Activated naive CD8-positive, alpha-beta T cell treated with anti-CD3 and anti-CD28 coated beads, Interleukin-2, amount 10 ng/mL, durations not matched to agents 7 days and 5 days (primary cell): ENCODE results near the gene ITPK1. TPM values are rescaled to one million over a fixed set of nuclear protein-coding genes. Genes with fewer than 3 reads are reported as not detected.

Source experiments
- ATAC-seq: fragments of 150-1000 bp; cut with Tn5 transposase; one replicate; pipeline ENCODE4 v1.10.0; 2021; ENCODE audit warnings: low read depth, moderate library complexity
- POLR2A ChIA-PET: fragments of 350-600 bp; sonication (Branson Sonifier 250); formaldehyde crosslinking; loops from one replicate; lab custom pipeline; 2021; ENCODE audit warnings: antibody characterized with exemption; lab: Charles Lee
- DNase-seq: peaks from one replicate; pipeline ENCODE4 v3.0.0; 2021
- H3K27ac Mint-ChIP-seq: one replicate; pipeline ENCODE4 v1.8.0; 2022; ENCODE audit warnings: mild to moderate bottlenecking, mixed read lengths
- H3K27me3 Mint-ChIP-seq: one replicate; pipeline ENCODE4 v1.8.0; 2022; ENCODE audit warnings: mild to moderate bottlenecking, moderate library complexity, mixed read lengths
- H3K36me3 Mint-ChIP-seq: one replicate; pipeline ENCODE4 v1.8.0; 2021; ENCODE audit warnings: mild to moderate bottlenecking, mixed read lengths
- H3K4me1 Mint-ChIP-seq: one replicate; pipeline ENCODE4 v1.8.0; 2021; ENCODE audit warnings: mixed read lengths
- H3K4me3 Mint-ChIP-seq: one replicate; pipeline ENCODE4 v1.8.0; 2022; ENCODE audit warnings: mild to moderate bottlenecking, moderate library complexity, mixed read lengths
- H3K9me3 Mint-ChIP-seq: one replicate; pipeline ENCODE4 v1.8.0; 2021; ENCODE audit warnings: mixed read lengths
- total RNA-seq, 2 experiments: library from RNA; stranded (reverse); gene quantifications; one replicate each; pipeline ENCODE4 v1.2.3, GENCODE V29; 2021

Gene ITPK1
- total RNA-seq, 2 experiments from 2014 or later = 89.5 to 94.1 TPM

DNA sequence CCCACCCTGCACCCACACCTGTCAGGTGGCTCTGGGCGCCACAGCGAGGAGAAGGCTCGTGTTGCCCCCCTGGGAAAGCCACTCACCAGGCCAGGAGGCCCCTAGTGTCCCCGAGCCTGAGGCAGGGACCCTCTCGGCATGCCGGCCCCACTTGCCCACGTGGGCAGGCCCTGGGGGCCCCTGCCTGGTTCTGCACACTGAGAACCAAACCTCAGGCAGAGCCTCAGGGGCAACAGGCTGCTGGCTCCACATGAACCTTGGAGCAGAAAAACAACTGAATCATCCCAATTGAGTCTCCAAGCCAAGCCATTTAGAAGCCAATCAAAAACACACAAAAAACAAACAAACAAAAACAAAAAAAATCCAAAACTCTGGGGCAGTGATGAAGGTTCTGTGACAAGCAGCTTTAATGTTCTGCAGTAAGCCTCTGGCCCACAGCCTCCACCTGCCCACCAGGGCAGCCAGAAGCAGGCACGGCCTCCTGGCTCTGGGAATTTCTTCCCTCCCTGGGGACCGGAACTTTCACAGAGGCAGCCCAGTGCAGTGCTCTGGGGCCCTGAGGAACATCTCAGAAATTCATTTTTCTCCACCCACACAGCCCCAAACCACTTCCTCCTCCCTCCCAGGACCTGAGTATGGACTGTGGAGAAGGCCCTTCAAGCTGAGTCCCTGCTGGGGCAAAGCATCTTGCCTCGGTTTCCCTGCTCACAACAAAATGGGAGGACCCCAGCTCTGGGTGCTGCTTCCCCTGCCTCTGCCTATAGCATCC lies 102.6 kb downstream of the ITPK1 start:
- no peak for DNase-seq
- Mint-ChIP-seq H3K27me3 (no peaks in the 10 kb centered on the region), H3K4me3 (peak overlapping the region; percentile 34), H3K36me3 (peaks cover 3% of the 10 kb centered on the region), H3K9me3 (no peaks in the 10 kb centered on the region), H3K27ac (peak overlapping the region; percentile 80), H3K4me1 (peaks cover 13% of the 10 kb centered on the region)
- peak; percentile 37 for ATAC-seq
- POLR2A ChIA-PET = no interaction called here

DNA sequence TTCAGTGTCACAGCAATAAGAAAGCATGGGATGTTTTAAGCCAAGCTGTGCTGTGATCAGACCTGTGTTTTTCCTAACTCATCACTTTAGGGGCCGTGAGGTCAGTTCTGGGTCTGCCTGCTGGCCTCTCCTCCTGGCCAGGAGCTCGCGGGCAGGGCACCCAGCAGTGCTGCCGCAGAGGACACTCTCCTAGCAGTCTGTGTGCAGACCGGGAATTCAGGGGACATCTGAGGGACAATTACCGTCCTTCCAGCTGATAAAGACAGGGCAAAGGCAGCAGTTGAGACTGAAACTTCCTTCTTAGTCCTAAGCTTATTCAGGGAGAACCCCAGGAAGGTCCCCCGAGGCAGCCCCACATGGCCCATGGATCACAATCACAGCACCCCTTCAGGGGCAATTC lies 103.2 kb downstream of the ITPK1 start:
- DNase-seq (no peak), ATAC-seq (no peak)
- peaks cover 15% of the 10 kb centered on the region for H3K4me1 Mint-ChIP-seq
- H3K27me3 Mint-ChIP-seq = no peaks in the 10 kb centered on the region
- peaks cover 3% of the 10 kb centered on the region for H3K36me3 Mint-ChIP-seq
- POLR2A ChIA-PET = no interaction called here
- no peak overlapping the region for H3K27ac Mint-ChIP-seq
- H3K9me3 Mint-ChIP-seq = no peaks in the 10 kb centered on the region
- no peak overlapping the region for H3K4me3 Mint-ChIP-seq

DNA sequence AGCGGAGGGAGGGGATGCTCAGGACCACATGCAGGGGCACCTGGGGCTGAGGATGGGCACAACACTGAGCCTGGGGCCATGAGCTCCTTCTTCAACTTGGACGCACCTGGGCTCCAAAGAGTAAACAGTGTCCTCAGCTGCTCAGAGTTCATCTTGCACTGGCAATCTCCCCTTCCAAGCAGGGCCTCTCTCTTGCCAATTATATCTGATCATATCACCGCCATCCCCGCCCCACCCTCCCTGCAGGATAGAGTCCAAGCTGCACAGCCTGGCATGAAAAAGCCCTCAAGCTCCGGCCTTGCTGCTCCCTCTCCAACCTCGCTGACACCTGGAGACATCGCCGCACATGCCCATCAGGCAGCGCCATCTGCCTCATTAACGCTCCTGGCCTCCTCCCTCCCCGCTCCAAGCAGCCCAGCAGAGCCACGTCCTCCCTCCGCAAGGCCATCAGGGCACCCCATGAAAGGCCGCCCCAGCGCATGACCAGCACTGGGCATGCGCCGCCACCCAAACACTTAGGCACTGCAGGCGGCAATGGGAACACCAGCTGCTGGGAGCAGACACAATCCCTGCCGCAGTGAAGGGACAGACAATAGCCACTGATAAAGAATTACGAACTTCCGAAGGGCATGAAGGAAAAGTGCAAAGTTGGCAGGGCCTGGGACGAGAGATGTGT lies 103.9 kb downstream of the ITPK1 start:
- peaks cover 3% of the 10 kb centered on the region for H3K36me3 Mint-ChIP-seq
- no peaks in the 10 kb centered on the region for H3K27me3 Mint-ChIP-seq
- ATAC-seq (no peak), DNase-seq (no peak)
- H3K9me3 Mint-ChIP-seq = no peaks in the 10 kb centered on the region
- H3K4me3 Mint-ChIP-seq = no peak overlapping the region
- peak overlapping the region; percentile 51 for H3K27ac Mint-ChIP-seq
- H3K4me1 Mint-ChIP-seq = peaks cover 15% of the 10 kb centered on the region
- POLR2A ChIA-PET = no interaction called here

DNA sequence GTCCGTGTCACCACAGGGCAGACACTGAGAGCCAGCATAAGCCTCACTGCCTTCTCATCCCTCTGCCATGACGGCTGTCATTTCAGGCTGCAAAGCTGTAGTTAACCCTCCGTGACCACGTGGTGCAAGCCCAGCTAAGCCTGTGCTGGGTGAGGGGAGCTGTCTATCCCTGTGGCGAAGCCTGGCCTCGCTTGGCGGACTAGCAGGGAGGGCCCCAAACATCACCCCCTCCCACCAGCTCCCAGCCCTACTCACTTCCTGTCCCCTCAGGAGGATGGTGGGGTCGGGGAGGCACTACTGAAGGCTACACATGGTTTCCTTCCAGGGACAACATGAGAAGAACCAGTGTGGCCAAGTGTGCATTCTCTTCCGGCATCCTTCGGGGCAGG lies 104.6 kb downstream of the ITPK1 start:
- Mint-ChIP-seq H3K27ac (no peak overlapping the region), H3K9me3 (no peaks in the 10 kb centered on the region), H3K4me1 (peaks cover 17% of the 10 kb centered on the region), H3K4me3 (no peak overlapping the region), H3K27me3 (no peaks in the 10 kb centered on the region), H3K36me3 (peaks cover 3% of the 10 kb centered on the region)
- no peak for ATAC-seq
- DNase-seq = no peak
- POLR2A ChIA-PET = no interaction called here

DNA sequence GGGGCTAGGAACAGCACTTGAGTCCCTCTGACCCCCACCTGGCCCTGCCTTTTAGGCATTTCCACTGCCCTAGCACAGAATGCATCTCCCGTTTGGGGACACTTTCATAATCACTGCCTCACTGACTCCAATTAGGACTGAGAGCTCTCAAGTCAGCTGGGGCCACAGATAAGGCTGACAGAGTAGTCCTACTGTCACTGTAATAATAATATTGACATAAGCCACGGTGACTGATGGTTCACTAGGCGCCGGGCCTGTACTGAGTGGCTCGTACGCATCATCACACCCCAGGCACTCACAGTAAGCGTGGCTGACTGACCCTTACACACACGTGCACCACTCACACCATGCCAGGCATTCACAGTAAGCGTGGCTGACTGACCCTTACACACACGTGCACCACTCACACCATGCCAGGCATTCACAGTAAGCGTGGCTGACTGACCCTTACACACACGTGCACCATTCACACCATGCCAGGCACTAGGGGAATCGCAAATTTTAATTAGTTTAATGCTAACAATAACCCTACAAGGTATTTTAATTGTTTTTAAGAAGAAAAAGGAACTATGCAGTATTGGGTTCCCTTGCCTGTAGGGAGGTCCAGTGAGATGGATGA lies 105.1 kb downstream of the ITPK1 start:
- POLR2A ChIA-PET = no interaction called here
- Mint-ChIP-seq H3K36me3 (peaks cover 3% of the 10 kb centered on the region), H3K9me3 (no peaks in the 10 kb centered on the region), H3K4me3 (no peak overlapping the region), H3K4me1 (peaks cover 17% of the 10 kb centered on the region), H3K27me3 (no peaks in the 10 kb centered on the region), H3K27ac (no peak overlapping the region)
- no peak for DNase-seq
- no peak for ATAC-seq

DNA sequence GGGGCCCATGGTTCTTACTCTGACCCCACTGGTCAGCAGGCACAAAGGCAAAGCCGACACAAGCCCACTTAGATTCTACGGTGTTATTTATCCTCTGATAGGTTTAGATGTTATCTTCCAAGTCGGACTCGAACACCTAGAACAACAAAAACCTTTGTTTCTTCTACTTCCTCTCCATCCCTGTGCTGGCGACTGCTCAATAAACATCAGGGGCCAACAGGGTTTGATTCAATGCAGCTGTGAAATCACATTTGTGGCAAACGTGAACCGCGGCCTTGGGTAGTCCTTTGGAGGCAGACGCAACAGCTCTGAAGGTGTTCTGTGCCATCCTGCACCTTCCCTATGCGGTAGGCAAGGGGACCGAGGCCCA lies 105.6 kb downstream of the ITPK1 start:
- Mint-ChIP-seq H3K4me3 (no peak overlapping the region), H3K4me1 (peaks cover 18% of the 10 kb centered on the region), H3K27ac (no peak overlapping the region), H3K36me3 (peaks cover 2% of the 10 kb centered on the region), H3K9me3 (no peaks in the 10 kb centered on the region), H3K27me3 (no peaks in the 10 kb centered on the region)
- no peak for DNase-seq
- no peak for ATAC-seq
- POLR2A ChIA-PET = no interaction called here

DNA sequence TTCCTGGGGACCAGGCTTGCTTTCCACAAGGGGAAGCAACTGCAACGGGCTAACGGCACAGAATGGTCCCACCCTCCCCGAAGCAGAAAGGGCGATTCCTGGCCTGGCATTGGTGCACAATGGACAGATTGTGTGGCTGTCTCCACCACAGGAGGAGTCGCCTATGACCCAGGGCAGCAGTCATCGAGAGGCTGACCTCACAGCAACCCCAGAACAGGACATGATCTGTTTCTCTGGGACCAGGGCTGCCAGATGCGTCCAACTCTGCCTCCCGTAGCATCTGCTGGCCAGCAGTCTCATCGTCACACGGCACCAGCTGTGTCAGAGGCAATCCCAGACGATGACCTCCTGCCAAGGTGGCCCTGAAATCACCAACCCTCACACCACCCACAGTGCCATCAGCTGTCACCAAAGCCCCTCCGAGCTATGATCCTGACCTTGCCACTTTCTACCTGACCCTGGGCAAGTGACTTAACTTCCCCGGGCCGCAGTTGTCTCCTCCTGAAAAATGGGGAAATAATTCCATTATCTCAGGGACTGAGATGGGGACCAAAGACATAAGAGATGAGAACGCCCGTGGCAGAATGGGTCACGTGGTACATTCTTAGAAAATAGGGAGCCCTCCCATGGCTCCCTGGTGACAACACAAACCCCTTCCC lies 106.1 kb downstream of the ITPK1 start:
- Mint-ChIP-seq H3K27me3 (no peaks in the 10 kb centered on the region), H3K4me1 (peaks cover 19% of the 10 kb centered on the region), H3K36me3 (peaks cover 2% of the 10 kb centered on the region), H3K27ac (no peak overlapping the region), H3K4me3 (no peak overlapping the region), H3K9me3 (no peaks in the 10 kb centered on the region)
- POLR2A ChIA-PET = interaction anchor here (0.5 kb wide), 1 partner anchor 376 kb away, joined by 3 read pairs; no protein-coding TSS in a partner anchor
- DNase-seq (no peak), ATAC-seq (no peak)

DNA sequence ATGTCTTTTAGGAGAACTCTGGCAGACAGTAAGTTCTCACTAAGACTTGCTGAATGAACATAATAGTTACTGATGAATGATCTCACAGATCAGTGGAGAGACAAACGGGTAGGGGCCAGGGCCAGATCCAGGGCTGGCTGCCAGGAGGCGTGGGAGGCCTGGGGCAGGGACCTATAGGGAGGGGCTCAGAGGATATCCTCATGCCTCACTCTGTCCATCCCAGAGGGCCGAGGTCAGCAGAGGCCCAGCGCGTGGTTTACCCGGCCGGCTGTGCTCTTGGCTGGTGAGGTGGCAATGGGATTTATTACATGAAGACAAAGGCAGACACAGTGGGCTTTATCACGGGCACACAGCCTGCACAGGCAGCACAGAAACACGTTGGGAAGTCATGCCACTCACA lies 107.3 kb downstream of the ITPK1 start:
- no peaks in the 10 kb centered on the region for H3K9me3 Mint-ChIP-seq
- H3K4me3 Mint-ChIP-seq = no peak overlapping the region
- ATAC-seq = no peak
- H3K4me1 Mint-ChIP-seq = peaks cover 12% of the 10 kb centered on the region
- H3K27ac Mint-ChIP-seq = no peak overlapping the region
- POLR2A ChIA-PET = no interaction called here
- H3K36me3 Mint-ChIP-seq = no peaks in the 10 kb centered on the region
- DNase-seq = no peak
- no peaks in the 10 kb centered on the region for H3K27me3 Mint-ChIP-seq

DNA sequence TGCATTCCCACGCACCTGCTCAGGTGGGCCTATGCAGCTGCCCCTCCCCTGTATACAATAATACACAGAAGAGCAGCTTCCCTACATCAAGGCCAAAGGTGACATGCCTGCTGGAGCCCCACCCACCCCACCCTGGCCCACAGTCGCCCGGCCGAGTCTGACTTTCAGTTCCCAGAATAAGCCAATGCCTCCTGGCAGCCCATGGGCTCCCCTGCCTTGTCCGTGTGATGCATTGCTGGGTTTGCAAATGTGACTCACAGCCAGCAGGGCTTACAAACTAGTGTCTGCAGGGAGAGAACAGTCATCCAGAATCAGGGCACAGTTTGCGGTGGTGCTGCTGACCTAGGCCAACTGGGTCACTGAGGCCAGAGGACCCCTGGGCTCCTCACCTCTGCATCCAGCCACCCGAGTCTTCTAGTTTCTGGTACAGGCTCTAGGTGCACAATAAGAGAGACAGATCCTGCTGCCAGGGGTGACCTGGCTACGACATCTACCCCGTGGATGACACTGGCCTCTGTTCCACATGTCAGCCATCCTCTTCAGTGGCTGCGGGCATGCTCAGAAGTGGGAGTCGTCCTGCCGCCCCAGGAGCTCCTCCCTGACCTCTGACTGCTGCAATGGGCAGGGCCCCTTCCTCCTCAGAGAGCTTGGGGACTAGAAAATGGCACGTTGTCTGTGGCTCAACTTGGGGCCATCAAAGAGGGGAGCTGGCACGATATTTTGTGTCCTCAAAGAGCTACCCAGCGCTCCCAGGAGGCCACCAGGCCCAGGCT lies 108.3 kb downstream of the ITPK1 start:
- no peaks in the 10 kb centered on the region for H3K27me3 Mint-ChIP-seq
- POLR2A ChIA-PET = no interaction called here
- DNase-seq (no peak), ATAC-seq (no peak)
- H3K4me3 Mint-ChIP-seq = no peak overlapping the region
- no peaks in the 10 kb centered on the region for H3K36me3 Mint-ChIP-seq
- no peaks in the 10 kb centered on the region for H3K9me3 Mint-ChIP-seq
- H3K27ac Mint-ChIP-seq = no peak overlapping the region
- H3K4me1 Mint-ChIP-seq = peaks cover 10% of the 10 kb centered on the region

DNA sequence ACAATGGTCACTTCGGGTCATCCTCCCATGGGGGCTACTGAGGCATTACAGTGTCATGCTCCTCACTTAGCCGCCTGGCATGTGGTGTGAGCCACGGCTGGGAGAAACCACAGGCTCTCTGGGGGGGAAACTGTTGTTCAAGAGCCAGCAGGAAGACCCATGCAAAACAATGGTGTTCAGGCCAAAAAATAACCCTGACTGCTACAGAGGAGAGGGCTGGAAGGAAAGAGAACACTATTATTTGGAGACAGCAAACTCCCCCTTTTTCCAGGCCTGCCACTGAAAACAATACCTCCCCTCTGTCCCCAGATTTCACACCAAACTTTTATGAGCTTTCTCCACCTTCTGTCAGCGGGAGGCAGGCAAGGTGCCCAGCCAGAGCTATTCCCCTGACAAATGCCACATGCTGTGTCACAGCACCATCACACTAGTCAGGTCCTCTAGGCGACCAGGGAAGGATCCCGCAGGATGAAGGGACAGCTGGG lies 109.1 kb downstream of the ITPK1 start:
- ATAC-seq (no peak), DNase-seq (no peak)
- H3K4me3 Mint-ChIP-seq = no peak overlapping the region
- H3K36me3 Mint-ChIP-seq = no peaks in the 10 kb centered on the region
- no peaks in the 10 kb centered on the region for H3K27me3 Mint-ChIP-seq
- no peak overlapping the region for H3K27ac Mint-ChIP-seq
- H3K9me3 Mint-ChIP-seq = no peaks in the 10 kb centered on the region
- H3K4me1 Mint-ChIP-seq = peaks cover 10% of the 10 kb centered on the region
- POLR2A ChIA-PET = interaction anchor here (0.9 kb wide), 1 partner anchor 9 kb away, joined by 3 read pairs; no protein-coding TSS in a partner anchor

DNA sequence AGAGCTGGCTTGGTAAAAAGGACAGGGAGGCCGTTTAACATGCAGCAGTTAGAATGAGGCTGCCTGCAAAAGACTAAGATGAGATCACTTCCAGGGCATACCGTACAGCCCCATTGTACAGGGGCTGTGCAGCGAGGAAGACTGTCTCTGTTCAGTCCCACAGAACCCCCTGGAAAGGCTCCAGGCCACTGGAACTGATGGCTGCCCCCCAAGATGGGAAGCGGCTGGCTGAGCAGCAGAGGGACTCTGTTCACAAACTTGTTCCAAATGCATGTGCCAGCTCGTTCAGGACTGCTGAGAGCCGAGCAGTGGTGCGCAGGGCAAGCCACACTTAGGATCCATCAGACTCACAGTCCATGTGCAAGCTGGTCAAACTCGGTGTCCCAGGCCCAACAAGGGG lies 109.9 kb downstream of the ITPK1 start:
- DNase-seq (no peak), ATAC-seq (peak; percentile 17)
- POLR2A ChIA-PET = interaction anchor here (0.9 kb wide), 1 partner anchor 9 kb away, joined by 3 read pairs; no protein-coding TSS in a partner anchor
- Mint-ChIP-seq H3K27ac (no peak overlapping the region), H3K4me1 (peaks cover 10% of the 10 kb centered on the region), H3K36me3 (no peaks in the 10 kb centered on the region), H3K4me3 (no peak overlapping the region), H3K27me3 (no peaks in the 10 kb centered on the region), H3K9me3 (no peaks in the 10 kb centered on the region)

DNA sequence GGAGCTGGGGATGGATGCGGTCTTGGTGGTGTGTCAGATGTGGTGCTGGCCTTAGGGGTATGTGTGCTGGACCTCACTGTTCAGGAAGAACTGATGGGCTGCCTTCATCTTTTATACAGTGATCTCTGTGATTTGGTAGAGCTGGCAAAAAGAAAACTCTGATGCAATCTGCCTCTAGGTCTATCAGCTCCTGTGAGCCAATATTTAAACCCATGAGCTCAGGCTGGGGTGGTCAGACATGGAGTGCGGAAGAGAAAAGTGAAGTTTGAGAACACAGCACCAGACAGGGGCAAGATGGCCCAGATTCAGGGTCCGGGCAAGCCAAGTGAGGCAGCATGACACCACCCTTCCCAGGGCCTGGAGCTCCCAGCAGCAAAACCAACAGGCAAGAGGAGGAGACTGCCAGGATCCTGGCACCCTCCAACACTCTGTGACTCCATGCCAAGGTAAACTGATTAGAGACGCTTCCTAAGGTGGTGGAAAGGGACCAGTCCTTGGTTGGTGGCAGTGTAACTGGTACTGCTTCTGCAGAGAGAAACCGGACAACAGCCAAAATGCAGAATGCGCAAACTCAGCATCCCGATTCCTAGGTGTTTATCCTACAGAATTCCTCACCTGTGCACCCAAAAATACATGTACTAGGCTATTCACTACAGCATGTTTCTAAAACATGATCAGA lies 110.5 kb downstream of the ITPK1 start:
- no peaks in the 10 kb centered on the region for H3K27me3 Mint-ChIP-seq
- POLR2A ChIA-PET = no interaction called here
- no peaks in the 10 kb centered on the region for H3K36me3 Mint-ChIP-seq
- peaks cover 10% of the 10 kb centered on the region for H3K4me1 Mint-ChIP-seq
- H3K4me3 Mint-ChIP-seq = no peak overlapping the region
- H3K9me3 Mint-ChIP-seq = no peaks in the 10 kb centered on the region
- no peak for DNase-seq
- ATAC-seq = no peak
- peak overlapping the region; percentile 7 for H3K27ac Mint-ChIP-seq
